NT2/D1 (cell line): ENCODE data around the gene RUSC1.

Experiments
- YY1 ChIP-seq: IDR thresholded peaks from 2 replicates; pipeline ENCODE4 v1.6.1; 2011; ENCODE audit not compliant: insufficient read length, insufficient read depth
- ZNF274 ChIP-seq: IDR thresholded peaks from 2 replicates; pipeline ENCODE4 v1.6.1; 2011; ENCODE audit warnings: mild to moderate bottlenecking, low read depth, low read length

DNA sequence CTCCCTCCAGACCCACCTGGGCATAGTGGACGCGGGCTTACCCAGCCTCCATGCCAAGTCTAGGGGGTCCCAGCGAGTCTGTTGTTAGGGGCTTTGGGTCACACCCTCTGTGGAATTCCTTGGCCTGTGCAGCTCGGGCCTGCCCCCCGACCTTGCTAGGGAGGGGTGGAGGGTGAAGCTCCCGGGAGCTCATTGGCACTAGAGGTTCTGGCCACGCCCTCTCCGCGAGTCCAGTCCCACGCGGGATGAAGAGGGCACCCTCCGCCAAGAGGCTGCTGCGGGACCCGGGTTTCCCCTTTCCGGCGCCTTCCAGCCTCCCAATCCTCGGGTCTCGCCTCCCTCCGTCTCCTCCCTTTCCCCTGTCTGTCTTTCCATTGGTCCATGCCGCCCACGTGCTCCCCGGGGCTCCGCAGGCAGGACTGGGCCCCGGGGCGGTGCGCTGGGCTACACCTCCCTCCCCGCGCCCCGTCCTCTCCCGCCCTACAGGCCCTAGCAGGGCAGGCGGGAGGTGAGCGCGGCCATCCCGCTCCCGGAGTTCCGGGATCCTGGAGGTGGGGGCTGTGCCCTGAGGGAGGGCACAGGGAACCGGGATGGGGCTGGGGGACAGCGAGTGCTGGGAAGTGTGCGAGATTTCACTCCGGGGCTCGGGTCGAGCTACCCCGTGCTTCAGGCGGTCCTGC is 3.5 kb downstream of the RUSC1 start:
- no peak for TF ChIP-seq ZNF274
- TF ChIP-seq YY1, result no peak
